Measurements from ENCODE around the gene PECR. TPM values are rescaled to one million over a fixed set of nuclear protein-coding genes. Genes with fewer than 3 reads are reported as not detected.
A peak's percentile ranks its signal among the peaks of the same experiment; 100 is the strongest.

The PECR gene
- total and polyA plus RNA-seq, 12 donors = 2.0 to 6.6 (median 4.1) TPM

GRCh38 chr2:216064665-216065064, 16.9 kb downstream of the PECR start:
- no peak for ATAC-seq
- Histone ChIP-seq H3K27me3 (no peaks in the 10 kb centered on the region), H3K4me3 (no peak overlapping the region), H3K36me3 (peaks cover 0 to 51% (median 0%) of the 10 kb centered on the region in 9 donors), H3K27ac (no peak overlapping the region), H3K9me3 (peaks cover 0 to under 1% (median 0%) of the 10 kb centered on the region in 11 donors), H3K4me1 (no peaks in the 10 kb centered on the region)
- intact Hi-C loops (cut with DNase I) = no loop called here
- TF ChIP-seq CTCF (IDR thresholded peaks at IDR 0.05) = no peak
- DNase-seq = no peak
- WGBS, 2 donors = 81 to 90% methylated on average over 1 of the region's 1 CpG

GRCh38 chr2:216064014-216064630, 17.5 kb downstream of the PECR start:
- H3K27me3 ChIP-seq = no peaks in the 10 kb centered on the region
- peaks cover 0 to 4% (median 0%) of the 10 kb centered on the region in 11 donors for H3K9me3 ChIP-seq
- no peak for DNase-seq
- WGBS, 2 donors = 96 to 97% methylated on average over 2 of the region's 2 CpGs
- H3K36me3 ChIP-seq = peaks cover 0 to 51% (median 0%) of the 10 kb centered on the region in 9 donors
- no peak for ATAC-seq
- no peak overlapping the region for H3K4me3 ChIP-seq
- no peaks in the 10 kb centered on the region for H3K4me1 ChIP-seq
- intact Hi-C loops (cut with DNase I) = no loop called here
- peak in 5 of 9 donors; percentile 6 to 27 (median 10) for TF ChIP-seq CTCF (IDR thresholded peaks at IDR 0.05)
- no peak overlapping the region for H3K27ac ChIP-seq

GRCh38 chr2:216059233-216059834, 22.3 kb downstream of the PECR start:
- Histone ChIP-seq H3K4me1 (peaks cover 0 to 21% (median 0%) of the 10 kb centered on the region in 9 donors), H3K36me3 (peaks cover 0 to 40% (median 0%) of the 10 kb centered on the region in 9 donors), H3K4me3 (no peak overlapping the region), H3K27ac (no peak overlapping the region), H3K9me3 (peaks cover 0 to 4% (median 0%) of the 10 kb centered on the region in 11 donors), H3K27me3 (no peaks in the 10 kb centered on the region)
- intact Hi-C loops (cut with DNase I) = no loop called here
- WGBS, 2 donors = 95 to 96% methylated on average over 5 of the region's 5 CpGs
- DNase-seq (no peak), ATAC-seq (no peak)
- TF ChIP-seq CTCF (IDR thresholded peaks at IDR 0.05) = peak in 1 of 9 donors; percentile 22

- Histone ChIP-seq H3K4me1 (peaks cover 0 to 21% (median 0%) of the 10 kb centered on the region in 9 donors), H3K27ac (peak overlapping the region in 1 of 10 donors; percentile 84), H3K36me3 (peaks cover 0 to 24% (median 0%) of the 10 kb centered on the region in 9 donors), H3K9me3 (peaks cover 0 to 4% (median 0%) of the 10 kb centered on the region in 11 donors), H3K4me3 (peak overlapping the region in 1 of 10 donors; percentile 15), H3K27me3 (no peaks in the 10 kb centered on the region)
- intact Hi-C loops (cut with DNase I) = no loop called here
- DNase-seq (no peak), ATAC-seq (peak in 1 of 8 donors; percentile 12)
- WGBS, 2 donors = 80 to 81% methylated on average over 7 of the region's 7 CpGs
- no peak for TF ChIP-seq CTCF (IDR thresholded peaks at IDR 0.05)
Measured at GRCh38 chr2:216057688-216058193, 23.9 kb downstream of the PECR start.
